Liver (tissue), 3 donors: ENCODE results near the gene POU4F2.

Source experiments
- EGR1 ChIP-seq, 2 donors: IDR thresholded peaks; 2 replicates each; pipeline ENCODE4 v1.6.1; 2016 to 2018; ENCODE audit warnings: antibody characterized with exemption in 2 of 2, low read depth in 2 of 2
- FOXA2 ChIP-seq: IDR thresholded peaks from 2 replicates; pipeline ENCODE4 v1.6.1; 2016; ENCODE audit warnings: antibody characterized with exemption
- HNF4A ChIP-seq, 2 donors: conservative IDR thresholded peaks; 2 replicates each; pipeline ENCODE4 v1.6.1; 2016; ENCODE audit warnings: antibody characterized with exemption in 2 of 2, mild to moderate bottlenecking in 2 of 2
- RAD21 ChIP-seq, 2 donors: IDR thresholded peaks; 2 replicates each; pipeline ENCODE4 v1.6.1; 2016; ENCODE audit warnings: antibody characterized with exemption in 2 of 2, mild to moderate bottlenecking in 2 of 2
- SP1 ChIP-seq: IDR thresholded peaks from 2 replicates; pipeline ENCODE4 v1.6.1; 2018; ENCODE audit warnings: antibody characterized with exemption, mild to moderate bottlenecking
- YY1 ChIP-seq: IDR thresholded peaks from 2 replicates; pipeline ENCODE4 v1.6.1; 2016; ENCODE audit warnings: antibody characterized with exemption, mild to moderate bottlenecking
- TF ChIP-seq, protein P1 (sequence below): fragments of 150-350 bp; IDR thresholded peaks from 2 replicates; pipeline ENCODE4 v1.5.1; 2017; ENCODE audit warnings: improper control_type of control experiment, low read depth, low read length; ENCODE audit not compliant: missing input control
- TF ChIP-seq, protein P2 (sequence below): IDR thresholded peaks from 2 replicates; pipeline ENCODE4 v1.6.1; 2016; ENCODE audit warnings: antibody characterized with exemption, mild to moderate bottlenecking
- TF ChIP-seq, protein P3 (sequence below): IDR thresholded peaks from 2 replicates; pipeline ENCODE4 v1.6.1; 2016; ENCODE audit warnings: antibody characterized with exemption
- TF ChIP-seq, protein P4 (sequence below): IDR thresholded peaks from 2 replicates; pipeline ENCODE4 v1.6.1; 2016; ENCODE audit warnings: antibody characterized with exemption
- donor health status: healthy.
- donor health status: healthy.

DNA sequence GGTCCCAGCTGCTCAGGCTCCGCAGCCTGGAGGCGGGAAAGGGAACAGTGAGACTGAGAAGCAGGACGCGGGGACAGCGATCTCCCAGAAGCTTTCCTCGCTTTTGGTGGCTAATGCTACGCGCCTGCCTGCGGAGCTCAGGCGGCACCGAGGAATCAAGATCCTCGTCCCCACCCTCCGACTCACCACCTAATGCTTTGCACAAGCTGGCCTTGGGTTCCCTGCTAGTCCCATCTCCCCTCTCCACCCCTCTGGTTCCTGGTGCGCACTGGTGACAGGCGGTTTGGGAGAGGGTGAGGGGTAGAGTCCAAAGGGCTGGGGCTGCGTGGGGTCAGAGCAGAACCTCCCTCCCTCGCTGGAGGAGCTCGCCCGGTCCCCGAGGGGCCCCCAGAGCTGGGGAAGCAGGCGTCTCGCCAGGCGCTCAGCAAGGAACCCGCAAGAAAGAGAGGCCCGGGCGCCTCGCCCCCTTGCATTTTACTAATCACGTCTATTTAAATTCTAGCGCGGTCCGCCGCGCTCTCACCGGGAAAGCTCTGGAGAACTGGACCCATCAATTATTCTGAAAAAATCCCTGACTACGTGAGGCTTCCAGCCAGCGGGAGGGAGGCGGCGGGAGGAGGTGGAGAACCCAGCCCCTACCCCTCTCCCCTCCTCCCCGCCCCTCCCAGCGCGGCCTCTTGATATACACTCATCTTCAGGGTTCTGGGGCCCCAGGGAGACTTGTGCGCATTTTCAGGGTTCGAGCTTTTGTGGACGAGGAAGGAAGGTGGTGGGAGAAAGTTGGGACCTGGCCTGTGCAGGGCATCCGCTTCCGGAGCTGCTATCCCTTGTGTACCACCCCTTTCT lies 9.1 kb downstream of the POU4F2 start:
- TF ChIP-seq, protein P1, sequence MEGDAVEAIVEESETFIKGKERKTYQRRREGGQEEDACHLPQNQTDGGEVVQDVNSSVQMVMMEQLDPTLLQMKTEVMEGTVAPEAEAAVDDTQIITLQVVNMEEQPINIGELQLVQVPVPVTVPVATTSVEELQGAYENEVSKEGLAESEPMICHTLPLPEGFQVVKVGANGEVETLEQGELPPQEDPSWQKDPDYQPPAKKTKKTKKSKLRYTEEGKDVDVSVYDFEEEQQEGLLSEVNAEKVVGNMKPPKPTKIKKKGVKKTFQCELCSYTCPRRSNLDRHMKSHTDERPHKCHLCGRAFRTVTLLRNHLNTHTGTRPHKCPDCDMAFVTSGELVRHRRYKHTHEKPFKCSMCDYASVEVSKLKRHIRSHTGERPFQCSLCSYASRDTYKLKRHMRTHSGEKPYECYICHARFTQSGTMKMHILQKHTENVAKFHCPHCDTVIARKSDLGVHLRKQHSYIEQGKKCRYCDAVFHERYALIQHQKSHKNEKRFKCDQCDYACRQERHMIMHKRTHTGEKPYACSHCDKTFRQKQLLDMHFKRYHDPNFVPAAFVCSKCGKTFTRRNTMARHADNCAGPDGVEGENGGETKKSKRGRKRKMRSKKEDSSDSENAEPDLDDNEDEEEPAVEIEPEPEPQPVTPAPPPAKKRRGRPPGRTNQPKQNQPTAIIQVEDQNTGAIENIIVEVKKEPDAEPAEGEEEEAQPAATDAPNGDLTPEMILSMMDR: no peak
- TF ChIP-seq EGR1 (IDR thresholded peaks at IDR 0.05; ENCODE audit: low read depth in 2 of 2) (no peak), YY1 (no peak), HNF4A (conservative IDR thresholded peaks at IDR 0.05) (no peak), SP1 (no peak), RAD21 (IDR thresholded peaks at IDR 0.05) (no peak), FOXA2 (no peak)
- TF ChIP-seq, protein P2, sequence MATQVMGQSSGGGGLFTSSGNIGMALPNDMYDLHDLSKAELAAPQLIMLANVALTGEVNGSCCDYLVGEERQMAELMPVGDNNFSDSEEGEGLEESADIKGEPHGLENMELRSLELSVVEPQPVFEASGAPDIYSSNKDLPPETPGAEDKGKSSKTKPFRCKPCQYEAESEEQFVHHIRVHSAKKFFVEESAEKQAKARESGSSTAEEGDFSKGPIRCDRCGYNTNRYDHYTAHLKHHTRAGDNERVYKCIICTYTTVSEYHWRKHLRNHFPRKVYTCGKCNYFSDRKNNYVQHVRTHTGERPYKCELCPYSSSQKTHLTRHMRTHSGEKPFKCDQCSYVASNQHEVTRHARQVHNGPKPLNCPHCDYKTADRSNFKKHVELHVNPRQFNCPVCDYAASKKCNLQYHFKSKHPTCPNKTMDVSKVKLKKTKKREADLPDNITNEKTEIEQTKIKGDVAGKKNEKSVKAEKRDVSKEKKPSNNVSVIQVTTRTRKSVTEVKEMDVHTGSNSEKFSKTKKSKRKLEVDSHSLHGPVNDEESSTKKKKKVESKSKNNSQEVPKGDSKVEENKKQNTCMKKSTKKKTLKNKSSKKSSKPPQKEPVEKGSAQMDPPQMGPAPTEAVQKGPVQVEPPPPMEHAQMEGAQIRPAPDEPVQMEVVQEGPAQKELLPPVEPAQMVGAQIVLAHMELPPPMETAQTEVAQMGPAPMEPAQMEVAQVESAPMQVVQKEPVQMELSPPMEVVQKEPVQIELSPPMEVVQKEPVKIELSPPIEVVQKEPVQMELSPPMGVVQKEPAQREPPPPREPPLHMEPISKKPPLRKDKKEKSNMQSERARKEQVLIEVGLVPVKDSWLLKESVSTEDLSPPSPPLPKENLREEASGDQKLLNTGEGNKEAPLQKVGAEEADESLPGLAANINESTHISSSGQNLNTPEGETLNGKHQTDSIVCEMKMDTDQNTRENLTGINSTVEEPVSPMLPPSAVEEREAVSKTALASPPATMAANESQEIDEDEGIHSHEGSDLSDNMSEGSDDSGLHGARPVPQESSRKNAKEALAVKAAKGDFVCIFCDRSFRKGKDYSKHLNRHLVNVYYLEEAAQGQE: no peak
- TF ChIP-seq, protein P3, sequence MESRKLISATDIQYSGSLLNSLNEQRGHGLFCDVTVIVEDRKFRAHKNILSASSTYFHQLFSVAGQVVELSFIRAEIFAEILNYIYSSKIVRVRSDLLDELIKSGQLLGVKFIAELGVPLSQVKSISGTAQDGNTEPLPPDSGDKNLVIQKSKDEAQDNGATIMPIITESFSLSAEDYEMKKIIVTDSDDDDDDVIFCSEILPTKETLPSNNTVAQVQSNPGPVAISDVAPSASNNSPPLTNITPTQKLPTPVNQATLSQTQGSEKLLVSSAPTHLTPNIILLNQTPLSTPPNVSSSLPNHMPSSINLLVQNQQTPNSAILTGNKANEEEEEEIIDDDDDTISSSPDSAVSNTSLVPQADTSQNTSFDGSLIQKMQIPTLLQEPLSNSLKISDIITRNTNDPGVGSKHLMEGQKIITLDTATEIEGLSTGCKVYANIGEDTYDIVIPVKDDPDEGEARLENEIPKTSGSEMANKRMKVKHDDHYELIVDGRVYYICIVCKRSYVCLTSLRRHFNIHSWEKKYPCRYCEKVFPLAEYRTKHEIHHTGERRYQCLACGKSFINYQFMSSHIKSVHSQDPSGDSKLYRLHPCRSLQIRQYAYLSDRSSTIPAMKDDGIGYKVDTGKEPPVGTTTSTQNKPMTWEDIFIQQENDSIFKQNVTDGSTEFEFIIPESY: no peak
- TF ChIP-seq, protein P4, sequence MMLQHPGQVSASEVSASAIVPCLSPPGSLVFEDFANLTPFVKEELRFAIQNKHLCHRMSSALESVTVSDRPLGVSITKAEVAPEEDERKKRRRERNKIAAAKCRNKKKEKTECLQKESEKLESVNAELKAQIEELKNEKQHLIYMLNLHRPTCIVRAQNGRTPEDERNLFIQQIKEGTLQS: no peak
